CD1c-positive myeloid dendritic cell (primary cell): Measurements from ENCODE around the gene MCC.

Experiments
- DNase-seq: peaks from one replicate; pipeline ENCODE4 v3.0.0-alpha.2; 2016; ENCODE audit errors: extremely low spot score

The MCC gene

DNA sequence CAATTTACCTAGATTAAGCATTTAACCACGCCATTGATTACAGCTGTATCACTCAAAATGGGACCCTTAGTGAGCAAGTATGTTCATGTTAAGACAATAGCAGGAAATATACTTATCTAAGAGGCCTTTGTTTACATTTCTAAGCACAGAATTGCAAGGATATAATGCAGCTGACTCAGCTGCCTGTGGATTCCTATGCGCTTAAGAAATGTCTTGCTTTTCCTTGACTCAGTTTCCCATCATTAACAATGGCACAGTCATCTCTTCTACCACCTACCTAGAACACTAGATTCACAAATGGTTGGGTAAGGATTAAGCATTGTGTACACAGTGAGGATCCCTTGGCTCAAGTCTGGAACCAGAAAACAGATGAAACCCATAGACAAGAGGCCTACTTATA is 217.2 kb downstream of the MCC start:
- no peak for DNase-seq

DNA sequence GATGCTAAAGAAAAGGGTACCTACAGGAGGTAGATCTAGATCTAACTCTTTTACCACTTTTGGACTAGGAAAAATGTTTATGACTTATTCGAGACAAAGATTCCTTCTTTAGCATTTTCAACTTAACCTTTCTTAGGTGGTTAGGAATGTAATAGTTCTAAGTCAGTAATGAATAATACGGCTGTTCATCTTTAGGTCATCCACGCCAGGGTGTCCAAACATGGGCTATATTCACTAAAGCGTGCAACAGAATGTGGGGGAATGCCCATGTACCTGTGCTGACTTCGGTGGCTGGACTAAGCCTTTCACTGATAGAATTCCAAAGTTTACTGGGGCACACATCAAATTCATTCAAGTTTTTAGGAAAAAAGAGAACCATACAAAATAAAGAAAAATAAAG is 218.2 kb downstream of the MCC start:
- DNase-seq, result no peak

DNA sequence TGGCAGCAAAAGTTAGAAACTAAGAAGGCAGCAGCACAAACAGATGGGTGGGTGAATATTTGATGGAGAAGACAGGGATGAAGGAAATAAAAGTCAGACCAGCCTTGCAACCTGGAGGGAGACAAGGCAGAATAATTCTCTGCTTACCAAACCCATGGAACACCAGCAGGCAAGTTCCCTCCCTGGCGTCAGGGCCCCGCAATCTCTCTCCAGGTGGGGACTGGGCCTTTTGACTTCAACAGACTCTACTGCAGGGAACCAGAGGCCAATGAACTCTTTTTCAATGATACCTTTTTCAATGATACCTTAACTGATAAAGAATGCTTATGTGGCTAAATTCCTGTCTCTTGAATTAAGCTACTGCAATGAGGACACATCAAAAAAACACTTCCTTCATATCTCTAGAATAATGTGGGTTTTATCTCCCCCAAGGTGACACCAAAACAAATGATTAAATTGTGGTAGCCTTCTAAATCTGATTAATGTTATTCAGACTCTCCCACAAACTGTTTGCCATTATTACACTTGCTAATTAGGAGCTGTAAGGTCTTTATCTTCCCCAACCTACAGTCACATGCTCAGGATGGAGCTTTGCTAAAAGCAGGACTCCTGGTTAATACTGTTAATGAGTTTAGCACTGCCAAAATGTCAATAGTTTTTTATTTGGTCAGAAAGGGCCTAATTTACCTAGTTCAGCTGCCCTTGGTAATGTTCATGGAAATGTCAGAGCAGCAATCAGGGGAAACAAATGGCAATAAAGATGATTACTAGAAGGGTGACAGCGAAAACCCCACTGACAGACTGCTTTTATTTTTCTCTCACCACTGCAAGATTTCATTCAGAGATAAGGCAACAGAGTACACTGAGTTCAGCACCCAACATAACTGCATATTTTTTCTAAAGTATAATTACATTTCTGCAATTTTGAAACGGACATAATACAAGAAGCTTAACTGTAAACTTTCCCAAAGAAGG is 218.9 kb downstream of the MCC start:
- DNase-seq, result no peak

DNA sequence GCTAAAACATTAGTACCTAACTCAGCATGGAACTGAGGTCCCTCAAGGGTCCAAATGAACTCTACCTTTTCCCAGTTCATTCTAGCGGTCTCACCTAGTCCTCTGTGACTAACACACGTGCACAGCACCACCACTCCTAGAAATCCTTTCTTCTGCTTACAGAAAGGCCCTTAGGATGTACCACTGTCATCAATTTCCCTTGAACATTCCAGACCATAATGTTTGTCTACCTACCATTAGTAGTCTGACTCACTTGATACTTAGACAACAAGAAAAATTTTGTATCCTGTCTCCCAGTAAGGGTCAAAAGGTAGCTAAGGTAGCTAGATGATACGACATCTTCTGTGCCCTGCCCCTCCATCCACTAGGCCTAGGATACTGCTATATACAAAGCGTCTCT is 220.0 kb downstream of the MCC start:
- DNase-seq, result no peak

DNA sequence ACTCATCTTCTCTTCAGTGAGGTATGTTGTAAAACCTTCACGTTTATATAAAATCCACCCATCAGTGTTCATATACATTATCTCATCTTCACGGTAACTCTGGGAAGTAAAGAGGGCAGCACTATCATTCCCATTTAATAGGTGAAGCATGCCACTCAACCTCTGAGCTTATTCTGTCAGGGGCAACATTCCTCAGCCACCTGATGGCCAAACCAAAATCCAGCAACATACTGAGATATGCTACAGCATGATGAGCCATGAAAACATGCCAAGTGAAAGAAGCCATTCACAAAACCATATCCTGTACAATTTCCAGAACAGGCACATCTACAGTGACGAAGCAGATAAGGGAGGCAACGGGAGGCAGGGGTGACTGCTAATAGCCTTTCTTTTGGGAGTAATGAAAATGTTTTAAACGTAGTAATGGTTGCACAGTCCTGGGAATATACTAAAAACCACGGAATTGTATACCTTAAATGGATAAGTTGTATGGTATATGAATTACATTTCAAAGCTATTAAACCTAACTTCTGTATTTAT is 220.8 kb downstream of the MCC start:
- no peak for DNase-seq

DNA sequence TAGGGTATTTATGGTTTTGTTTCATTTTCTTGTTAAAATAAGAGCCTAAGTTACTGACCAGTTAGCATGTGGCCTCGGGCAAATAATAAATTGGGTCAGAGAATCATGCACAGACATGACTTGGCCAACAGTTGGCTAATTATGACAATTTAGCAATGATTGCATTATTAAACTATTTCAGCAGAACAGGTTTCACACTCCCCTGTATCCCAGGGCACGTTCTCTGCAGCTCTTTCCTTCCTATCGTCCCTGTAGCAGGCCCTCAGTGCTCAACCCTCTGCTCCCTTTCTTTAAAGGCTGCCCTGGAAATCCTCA is 221.4 kb downstream of the MCC start:
- DNase-seq, result no peak

DNA sequence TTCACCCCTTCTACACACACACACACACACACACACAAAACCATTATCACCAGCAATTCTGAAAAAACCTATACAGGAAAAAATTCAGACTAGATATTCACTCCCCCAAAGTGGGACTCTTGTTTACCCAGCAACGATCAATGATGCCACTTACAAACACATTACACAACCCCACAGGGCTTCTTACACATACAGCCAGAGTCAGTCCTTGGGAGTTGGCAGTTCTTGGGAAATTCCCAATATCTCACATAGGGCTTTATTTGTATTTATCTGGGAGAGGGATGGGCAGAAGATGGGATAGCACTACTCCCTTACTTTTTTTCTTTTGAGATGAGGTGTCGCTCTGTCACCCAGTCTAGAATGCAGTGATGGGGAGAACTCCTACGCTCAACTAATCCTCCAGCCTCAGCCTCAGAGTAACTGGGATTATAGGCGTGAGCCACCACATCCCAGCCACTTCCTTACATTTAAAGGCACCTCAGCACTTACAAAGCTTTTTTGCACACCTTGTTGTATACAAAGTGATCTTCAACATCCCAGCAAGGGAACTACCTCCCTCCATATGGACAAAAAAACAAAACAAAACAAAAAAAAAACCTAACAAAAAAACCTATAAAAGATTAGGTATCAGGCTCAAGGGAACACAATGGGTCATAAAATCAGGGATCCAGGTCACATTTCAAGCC is 221.9 kb downstream of the MCC start:
- DNase-seq, result no peak

DNA sequence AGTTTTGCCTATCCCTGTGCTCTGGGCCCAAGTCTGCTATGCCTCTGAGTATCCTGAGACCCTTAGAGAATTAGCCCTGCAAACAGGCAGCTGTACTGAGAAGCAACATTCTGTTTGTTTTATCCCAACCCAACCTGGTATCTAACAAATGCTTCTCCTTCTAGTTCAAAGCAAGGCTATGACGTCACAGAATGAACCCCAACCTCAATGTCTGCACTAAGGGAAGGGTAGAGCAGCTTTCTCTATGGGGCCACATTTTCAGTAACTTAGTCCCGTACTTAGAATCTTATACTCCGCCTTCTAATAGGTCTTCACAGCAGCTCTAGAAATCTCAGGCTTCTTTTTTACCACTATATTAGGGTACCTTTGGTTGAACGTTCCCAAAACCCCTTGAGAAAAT is 223.1 kb downstream of the MCC start:
- DNase-seq, result no peak

DNA sequence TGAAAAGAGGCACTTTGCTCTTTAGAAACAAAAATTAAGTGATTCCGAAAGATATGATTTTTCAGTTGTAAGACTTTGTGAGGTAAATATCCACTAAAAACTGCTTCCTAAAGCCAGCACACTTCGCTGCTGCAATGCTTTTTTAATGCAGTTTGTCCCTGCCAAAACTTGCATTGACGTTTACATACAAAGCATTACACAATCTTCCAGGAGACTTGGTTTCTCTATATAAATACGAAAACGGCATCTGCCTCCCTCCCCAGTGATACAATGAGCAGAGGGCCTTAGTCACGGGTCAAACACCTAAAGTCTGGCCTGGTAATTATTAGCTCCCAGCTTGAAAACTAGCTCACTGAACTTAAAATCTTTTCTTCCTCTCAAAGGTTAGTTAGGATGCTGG is 224.2 kb downstream of the MCC start:
- no peak for DNase-seq

DNA sequence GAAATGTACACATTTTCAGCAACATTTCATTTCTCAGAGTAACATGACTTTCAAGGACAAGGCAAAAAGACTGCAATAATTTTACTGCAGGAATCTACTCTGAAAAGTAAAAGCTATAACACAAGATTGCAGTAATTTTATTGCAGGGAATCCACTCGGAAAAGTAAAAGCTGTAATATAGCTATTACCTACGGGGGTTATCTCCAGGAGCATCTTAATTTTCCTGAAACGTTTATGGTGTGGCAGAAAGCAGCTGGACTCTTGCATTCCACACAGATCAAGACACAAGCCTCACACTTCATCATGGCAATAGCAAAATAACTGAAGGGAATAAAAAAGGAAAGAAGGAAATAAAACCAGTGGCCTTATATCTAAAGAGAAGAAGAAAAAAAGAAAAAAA is 224.7 kb downstream of the MCC start:
- no peak for DNase-seq

DNA sequence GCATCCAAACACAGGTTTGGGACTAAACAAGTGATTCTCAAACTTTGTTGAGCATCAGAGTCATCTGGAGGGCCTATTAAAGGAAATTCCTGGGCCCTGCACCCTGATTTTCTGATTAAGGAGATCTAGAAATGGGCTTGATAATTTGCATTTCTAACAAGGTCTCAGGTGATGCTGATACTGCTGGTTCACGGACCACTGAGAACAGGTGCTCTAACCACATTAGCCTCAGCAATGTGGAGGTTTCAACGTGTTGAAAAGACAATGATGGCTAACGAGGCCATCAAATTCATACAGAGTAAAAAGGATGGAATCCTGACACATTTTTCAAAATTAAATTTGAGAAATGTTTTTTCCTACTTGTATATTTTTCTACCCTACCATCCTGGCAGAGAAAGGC is 225.6 kb downstream of the MCC start:
- DNase-seq, result no peak

DNA sequence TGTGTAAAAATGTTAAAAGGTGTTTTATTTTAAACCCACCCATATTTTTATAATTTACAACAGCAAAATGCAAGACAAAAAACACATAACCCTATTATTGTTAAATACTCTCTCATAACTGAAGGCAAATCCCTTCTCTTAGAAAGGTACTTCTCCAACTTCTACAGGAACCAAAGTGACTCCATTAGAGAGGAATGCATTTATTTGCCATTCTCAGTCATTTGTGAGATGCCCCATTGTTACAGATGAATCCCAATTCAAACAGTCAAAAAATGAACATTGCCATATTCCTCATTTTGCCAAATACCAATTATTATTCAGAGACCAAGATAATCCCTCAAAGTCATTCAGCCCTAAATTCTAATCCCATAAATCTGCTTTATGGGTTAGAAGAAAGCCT is 229.2 kb downstream of the MCC start:
- DNase-seq, result no peak

DNA sequence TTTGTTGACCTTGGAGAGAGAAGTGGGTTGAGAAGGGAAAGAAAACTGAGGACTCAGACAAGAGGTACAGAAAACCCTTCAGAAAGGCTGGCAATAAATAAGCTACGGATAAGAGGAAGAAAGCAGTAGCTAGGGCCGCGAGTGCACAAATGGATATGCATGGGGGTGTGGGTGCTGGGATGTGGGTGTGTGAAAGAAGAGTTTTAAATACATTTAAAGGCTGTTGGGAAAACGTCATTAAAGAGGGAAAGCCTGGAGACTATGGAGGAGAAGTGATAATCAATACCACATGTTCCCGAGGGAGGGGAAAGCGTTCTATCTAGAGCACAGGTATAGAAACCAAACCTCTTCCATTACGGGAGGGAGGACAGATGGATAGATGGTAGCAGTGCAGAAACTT is 230.7 kb downstream of the MCC start:
- no peak for DNase-seq

DNA sequence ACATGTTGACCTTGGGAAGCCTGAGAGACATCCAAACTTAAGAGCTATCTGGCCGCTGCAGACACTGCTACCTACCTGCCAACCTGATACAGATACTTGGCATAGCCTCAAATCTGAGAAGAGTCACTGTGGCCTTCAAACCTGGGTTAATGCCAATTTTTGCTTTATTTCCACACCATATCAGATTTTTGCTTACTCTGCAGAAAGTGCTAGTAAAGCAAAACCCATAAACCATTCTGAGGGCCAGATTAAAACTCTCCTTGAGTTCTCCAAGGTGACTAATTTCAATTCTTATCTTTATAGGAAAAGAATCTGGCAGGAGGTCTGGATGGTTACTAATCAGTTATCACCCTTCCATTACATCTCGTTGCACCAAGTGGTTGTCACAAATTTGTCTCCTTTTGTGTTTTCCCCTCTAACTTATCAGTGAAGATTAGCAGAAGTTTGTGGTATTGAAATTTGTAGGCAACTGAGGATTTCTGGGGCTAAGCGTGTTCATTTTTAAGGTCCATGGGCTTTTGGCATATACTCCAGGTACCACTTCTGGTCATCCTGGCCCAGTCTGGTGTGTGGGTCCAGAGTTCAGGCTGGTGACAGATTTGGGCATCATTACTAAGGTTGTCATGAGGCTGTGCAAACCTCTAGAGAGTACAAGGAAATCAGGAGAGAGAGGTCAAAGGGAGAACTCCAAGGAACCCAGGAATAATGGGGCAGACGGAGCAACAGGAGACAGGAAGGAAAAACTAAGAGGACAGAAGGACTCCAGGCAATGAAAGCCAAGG is 231.4 kb downstream of the MCC start:
- no peak for DNase-seq

DNA sequence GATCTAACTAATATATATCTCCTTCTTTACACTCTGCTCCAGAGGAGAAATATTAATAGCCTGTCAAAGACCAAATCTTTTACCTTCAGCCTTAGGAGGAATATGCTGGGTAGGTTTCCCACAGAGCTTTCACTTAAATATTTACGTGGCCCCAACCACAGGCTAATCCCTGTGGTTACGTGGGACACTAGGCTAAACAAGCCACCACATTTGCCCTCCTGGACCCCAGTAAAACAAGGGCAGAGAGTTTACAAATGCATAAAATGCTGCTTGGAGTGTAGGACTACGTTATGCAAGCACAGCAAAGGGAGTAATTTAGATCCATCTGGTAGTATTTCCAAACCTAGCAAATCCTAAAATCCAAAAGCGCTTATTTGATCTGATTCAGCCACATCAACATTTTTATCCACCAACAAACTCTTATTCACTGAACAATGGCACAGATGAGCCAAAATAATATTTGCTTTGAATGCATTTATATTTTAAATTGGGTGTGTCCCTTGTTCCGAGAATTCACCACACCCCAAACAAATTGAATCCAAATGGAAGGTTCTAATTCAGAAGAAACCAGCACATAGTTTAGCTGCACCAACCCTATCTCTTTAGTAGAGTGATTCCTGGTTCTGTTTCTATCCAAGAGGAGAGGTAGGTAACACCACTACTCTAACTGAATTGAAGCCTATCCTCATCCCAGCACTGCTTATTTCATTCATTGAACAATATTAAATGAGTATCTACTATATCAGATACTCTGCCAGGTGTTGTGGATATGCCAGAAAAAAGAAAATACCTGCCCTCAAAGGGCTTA is 232.5 kb downstream of the MCC start:
- no peak for DNase-seq

DNA sequence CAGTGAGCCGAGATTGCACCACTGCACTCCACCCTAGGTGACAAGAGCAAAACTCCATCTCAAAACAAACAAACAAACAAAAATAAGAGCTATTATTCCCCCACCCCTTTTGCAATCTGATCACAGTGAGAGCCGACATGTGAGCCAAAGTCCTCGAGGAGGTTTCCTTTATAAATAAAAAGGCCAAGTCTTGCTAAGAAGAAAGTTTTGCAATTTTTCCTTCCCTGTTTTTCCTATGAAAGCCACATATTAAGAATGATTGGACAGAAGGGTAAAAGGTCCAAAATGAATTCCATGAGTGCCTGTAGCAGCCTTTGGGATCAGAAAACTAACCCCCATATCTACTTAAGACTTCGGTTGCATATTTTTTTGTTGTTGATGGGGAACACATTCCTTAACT is 233.1 kb downstream of the MCC start:
- no peak for DNase-seq

DNA sequence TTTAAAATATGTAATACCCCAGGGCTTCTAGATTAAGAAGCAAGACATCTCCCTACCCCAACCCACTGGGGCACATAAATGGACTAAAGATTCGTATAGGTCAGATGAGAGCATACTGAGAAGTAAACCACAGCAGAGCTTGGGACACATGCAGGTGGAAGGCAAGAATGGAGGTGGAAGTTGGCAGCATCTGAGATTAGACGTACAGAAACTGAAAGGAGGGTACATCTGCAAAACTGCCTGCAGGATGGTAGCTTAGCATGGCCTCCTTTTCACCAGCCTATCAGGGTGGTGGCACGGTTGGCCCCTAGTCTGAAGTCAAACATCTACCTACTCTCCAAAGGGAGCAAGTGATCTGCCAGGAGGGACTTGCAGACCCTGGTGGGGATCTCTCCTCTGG is 235.2 kb downstream of the MCC start:
- DNase-seq, result no peak

DNA sequence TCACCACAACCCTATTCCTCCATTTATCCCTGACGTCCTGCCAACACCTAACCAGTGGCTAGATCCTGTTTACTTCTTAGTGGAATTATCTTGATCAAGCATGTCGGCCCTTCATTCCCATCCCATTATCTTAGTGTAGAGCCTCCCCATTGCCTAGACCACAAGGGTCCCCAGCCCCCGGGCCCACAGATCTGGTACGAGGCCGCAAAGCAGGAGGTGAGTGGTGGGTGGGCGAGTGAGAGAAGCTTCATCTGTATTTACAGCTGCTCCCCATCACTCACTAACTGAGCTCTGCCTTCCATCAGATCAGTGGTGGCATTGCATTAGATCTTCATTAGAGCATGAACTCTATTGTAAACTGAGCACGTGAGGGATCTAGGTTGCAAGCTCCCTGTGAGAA is 236.2 kb downstream of the MCC start:
- DNase-seq, result no peak

DNA sequence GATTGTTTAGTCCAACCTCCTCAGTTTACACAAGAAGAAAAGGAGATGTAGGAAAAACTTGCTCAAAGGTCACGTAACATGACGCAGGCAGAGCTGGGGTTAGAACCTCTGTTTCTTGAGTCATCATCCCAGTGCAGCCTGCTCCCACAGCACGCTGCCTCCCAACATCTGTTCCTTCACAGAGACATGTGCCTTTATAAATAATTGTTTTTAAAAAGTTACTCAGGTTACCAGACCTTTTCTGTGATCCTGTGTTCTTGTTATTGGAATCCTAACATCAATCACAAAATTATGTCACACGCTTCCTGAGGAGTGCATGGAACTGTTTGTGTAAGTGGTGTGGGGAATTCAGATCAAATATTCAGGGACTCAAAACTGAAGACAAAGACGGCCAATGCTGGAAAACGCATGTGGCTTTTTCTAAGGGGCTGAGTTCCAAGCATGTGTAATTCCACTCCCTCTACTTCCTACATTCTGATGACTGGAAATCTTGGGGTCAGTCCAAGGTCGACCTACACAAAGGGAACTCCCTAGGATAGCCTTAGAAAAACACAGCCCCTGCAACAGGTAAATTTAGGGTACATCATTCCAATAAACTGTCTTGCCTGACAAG is 237.8 kb downstream of the MCC start:
- DNase-seq, result no peak

DNA sequence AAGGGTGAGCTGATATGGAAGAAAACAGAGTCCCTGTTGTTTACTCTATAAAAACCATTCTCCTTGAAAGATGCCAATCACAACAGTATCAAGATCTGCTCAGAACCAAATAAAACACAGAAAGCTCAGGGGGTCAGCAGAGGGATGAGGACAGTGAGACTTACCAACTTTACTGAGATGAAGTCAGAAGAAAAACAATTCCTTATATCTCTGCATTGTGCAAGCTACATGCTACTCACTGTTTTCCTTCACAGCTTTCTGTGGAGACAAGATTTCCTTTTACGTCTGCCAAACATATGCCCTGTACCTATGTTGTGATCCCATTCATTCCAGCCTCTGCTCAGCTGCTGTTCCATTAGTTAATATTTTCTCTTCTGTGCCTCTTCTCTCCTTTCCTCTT is 239.0 kb downstream of the MCC start:
- DNase-seq, result no peak

DNA sequence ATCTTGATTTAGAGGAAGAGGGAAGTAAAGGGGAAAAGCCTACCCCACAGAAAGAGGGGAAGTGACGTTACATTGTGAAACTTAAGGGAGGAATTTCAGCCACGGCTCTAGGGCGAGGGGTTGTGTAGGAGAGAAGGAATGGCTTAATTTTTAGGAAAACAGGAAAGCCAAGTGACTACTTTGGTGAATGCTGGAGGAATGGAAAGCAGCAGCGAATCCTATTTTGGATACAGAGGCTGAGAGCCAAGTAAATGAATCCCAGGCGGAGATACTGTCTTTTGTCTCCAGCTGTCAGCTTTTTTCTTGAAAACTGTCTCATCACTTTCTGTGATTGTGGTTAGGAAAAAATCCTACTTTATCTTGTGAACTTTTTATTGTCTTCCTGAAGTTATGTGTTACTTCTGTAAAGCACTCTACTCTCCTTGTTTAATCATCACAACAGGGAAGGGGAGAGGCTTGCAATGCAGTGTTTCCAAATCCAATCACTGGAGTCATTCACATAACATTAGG is 241.8 kb downstream of the MCC start:
- peak; percentile 35 for DNase-seq
